GM06990 (cell line): ENCODE measurements around the gene NTPCR.

Experiments
- DNase-seq: peaks from one replicate; pipeline ENCODE4 v3.0.0-alpha.2; 2011; ENCODE audit not compliant: insufficient read length; ENCODE audit errors: extremely low read depth
- H3K27me3 ChIP-seq: replicated peaks from 2 replicates; pipeline ENCODE4 v1.6.0; 2011; ENCODE audit warnings: low read length; ENCODE audit not compliant: control insufficient read depth, insufficient read depth
- H3K36me3 ChIP-seq: 2 replicates; pipeline ENCODE4 v1.5.1; 2011; ENCODE audit warnings: low read length; ENCODE audit not compliant: control insufficient read depth, insufficient read depth
- H3K4me3 ChIP-seq: replicated peaks from 2 replicates; pipeline ENCODE4 v1.5.1; 2011; ENCODE audit warnings: low read depth, mild to moderate bottlenecking, control low read depth, low read length
- TF ChIP-seq, protein P1 (sequence below): IDR thresholded peaks from 2 replicates; pipeline ENCODE4 v1.5.1; 2011; ENCODE audit warnings: low read length, control low read depth, mild to moderate bottlenecking, inconsistent platforms; ENCODE audit not compliant: insufficient read depth, poor library complexity, severe bottlenecking

NTPCR gene, protein sequence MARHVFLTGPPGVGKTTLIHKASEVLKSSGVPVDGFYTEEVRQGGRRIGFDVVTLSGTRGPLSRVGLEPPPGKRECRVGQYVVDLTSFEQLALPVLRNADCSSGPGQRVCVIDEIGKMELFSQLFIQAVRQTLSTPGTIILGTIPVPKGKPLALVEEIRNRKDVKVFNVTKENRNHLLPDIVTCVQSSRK

DNA sequence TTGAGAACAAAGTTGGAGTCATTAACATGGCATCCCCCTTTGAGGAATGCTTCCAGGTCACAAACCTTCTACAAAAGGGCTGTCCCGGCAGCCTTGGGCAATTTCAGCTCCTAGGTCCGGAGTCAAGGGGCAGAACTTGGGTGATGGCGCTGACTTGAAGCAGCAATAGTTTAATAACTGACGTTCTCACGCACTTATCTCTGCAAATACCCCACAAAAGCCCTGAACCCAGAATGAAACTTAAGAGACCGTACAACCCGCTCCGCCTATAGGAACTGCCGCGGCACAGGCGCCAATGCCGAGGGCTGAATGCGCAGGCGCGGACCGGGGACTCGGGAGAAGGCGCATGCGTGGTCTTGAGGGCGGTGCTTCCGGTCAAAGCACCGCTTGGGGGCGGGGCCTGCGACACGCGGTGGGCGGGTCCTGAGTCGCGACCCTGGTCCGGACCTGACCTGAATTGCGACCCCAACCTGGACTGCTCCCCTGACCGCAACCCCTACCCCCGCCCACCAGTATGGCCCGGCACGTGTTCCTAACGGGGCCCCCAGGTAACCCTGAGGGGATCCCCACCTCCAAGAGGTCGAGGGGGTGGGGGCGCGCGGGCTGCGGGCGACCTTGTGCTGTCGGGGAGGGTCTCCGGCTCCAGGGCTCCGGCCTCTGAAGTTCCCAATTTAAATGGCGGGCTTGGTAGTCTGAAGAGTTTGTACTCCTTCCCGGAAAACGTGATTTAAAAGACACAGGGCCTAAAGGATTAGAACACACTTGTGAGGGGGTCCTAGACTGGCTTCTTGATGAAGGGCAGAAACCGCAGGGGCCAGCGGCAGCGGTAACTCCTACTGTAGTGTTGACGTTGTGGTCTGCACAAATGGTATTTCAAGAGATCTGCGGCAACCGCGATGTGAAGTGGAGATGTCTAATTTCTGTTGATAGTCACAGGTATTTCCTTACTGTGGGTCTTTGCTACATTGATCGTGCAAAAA lies at the start of gene NTPCR:
Gene NTPCR (plus strand): TSS at position 415 of the 980 bp plus-strand sequence. CDS start 100 bp downstream, at position 515.
- DNase-seq, result peak; percentile 94
- TF ChIP-seq, protein P1, sequence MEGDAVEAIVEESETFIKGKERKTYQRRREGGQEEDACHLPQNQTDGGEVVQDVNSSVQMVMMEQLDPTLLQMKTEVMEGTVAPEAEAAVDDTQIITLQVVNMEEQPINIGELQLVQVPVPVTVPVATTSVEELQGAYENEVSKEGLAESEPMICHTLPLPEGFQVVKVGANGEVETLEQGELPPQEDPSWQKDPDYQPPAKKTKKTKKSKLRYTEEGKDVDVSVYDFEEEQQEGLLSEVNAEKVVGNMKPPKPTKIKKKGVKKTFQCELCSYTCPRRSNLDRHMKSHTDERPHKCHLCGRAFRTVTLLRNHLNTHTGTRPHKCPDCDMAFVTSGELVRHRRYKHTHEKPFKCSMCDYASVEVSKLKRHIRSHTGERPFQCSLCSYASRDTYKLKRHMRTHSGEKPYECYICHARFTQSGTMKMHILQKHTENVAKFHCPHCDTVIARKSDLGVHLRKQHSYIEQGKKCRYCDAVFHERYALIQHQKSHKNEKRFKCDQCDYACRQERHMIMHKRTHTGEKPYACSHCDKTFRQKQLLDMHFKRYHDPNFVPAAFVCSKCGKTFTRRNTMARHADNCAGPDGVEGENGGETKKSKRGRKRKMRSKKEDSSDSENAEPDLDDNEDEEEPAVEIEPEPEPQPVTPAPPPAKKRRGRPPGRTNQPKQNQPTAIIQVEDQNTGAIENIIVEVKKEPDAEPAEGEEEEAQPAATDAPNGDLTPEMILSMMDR, result no peak
- H3K36me3 ChIP-seq, result no peaks in the 10 kb centered on the region
- H3K27me3 ChIP-seq, result no peaks in the 10 kb centered on the region
- peak within 1 kb of the TSS; percentile 92 for H3K4me3 ChIP-seq

DNA sequence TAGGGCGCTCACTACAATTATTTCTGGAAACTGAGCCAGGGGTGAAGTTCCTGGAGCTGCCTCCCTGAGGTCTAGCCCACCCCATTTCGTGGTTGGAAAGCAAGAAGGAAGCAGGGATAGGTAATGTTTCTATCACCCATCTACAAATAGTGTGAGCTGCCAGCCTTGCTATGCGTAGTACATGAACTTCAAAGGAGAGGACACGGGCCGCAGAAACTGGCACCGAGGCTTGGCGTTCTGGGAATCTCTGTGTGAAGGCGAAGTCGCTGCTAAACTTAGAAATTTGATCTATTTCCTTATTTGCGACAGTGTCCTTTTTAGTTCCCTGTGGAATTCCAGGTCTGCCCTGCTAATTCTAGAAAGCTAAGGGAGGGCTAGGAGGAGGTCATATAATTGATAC lies 49.6 kb upstream of the NTPCR start:
- H3K36me3 ChIP-seq, result no peaks in the 10 kb centered on the region
- TF ChIP-seq, protein P1, result no peak
- H3K4me3 ChIP-seq, result no peak overlapping the region
- no peak for DNase-seq
- H3K27me3 ChIP-seq, result no peaks in the 10 kb centered on the region

DNA sequence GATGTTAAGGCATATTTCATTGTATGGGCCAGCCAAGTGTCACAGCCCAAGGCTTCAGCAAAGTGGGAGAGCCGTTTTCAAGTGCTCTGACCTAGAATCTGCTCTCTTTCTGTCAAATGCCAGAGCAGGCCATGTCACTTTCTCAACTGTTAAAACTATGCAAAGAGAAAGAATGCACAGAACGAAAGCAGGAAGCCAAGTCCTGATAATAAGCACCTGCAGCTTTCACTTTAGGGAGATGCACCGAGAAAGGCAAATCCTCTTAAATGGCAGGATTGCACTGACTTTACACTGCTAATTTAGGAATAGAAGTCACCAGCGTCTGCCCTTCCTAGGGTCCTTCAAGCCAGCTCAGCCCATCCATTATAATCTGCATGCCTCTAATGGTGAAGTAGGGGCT lies 49.2 kb upstream of the NTPCR start:
- Histone ChIP-seq H3K4me3 (no peak overlapping the region), H3K36me3 (no peaks in the 10 kb centered on the region), H3K27me3 (no peaks in the 10 kb centered on the region)
- DNase-seq, result no peak
- TF ChIP-seq, protein P1, result no peak

DNA sequence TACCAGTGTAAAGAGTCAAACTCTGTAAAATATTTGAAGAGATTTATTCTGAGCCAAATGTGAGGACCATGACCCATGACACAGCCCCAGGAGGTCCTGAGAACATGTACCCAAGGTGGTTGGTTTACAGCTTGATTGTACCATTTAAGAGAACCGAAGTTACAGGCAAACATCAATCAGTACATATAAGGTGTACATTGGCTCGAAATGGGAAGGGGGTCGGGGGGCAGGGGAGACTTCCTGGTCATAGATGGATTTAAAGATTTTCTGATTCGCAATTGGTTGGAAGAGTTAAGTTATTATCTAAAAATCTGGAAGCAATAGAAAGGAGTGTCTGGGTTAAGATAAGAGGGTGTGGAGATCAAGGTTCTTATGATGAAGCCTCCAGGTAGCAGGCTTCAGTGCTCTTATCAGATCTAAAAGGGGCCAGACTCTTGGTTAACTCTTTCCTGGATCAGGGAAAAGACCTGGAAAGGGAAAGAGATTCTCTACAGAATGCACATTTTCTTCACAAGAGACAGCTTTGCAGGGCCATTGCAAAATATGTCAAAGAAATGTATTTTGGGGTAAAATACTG lies 47.5 kb upstream of the NTPCR start:
- H3K4me3 ChIP-seq, result no peak overlapping the region
- H3K36me3 ChIP-seq, result no peaks in the 10 kb centered on the region
- no peak for DNase-seq
- H3K27me3 ChIP-seq, result no peaks in the 10 kb centered on the region
- TF ChIP-seq, protein P1, result no peak

DNA sequence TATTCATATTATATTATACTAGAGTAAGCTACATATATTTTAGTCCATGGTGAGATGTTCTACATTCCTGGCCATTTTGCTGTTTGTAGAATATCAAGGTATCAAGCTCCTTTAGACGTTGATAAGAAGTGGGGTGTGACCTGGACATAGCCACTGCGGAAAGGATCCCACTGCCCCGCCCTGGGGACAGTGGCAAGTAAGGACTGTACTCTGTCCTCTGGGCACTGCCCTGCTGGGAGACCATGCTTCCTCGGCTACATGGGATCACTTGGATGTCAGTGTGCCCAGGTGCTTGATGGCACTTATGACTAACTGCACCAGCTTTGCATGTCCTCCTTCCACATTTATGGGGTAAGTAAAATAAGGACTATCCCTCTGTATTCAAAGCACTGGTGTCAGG lies 46.3 kb upstream of the NTPCR start:
- TF ChIP-seq, protein P1, result no peak
- H3K4me3 ChIP-seq, result no peak overlapping the region
- no peaks in the 10 kb centered on the region for H3K27me3 ChIP-seq
- DNase-seq, result no peak
- no peaks in the 10 kb centered on the region for H3K36me3 ChIP-seq
